Ramos (cell line): Measurements from ENCODE around the gene CPNE2.
"Not testable (repeated sequence)": the region's sequence is repeated elsewhere in the genome, so short reads cannot be mapped to it uniquely, and the experiment has no call there.

ENCODE experiments used
- in situ Hi-C: fragments of 300-500 bp; cut with MboI; formaldehyde crosslinking; loops from one replicate; pipeline ENCODE4 v1.14.3; 2022; ENCODE audit warnings: low sequenced_read_pairs; ENCODE audit not compliant: unreplicated experiment

Gene CPNE2

DNA sequence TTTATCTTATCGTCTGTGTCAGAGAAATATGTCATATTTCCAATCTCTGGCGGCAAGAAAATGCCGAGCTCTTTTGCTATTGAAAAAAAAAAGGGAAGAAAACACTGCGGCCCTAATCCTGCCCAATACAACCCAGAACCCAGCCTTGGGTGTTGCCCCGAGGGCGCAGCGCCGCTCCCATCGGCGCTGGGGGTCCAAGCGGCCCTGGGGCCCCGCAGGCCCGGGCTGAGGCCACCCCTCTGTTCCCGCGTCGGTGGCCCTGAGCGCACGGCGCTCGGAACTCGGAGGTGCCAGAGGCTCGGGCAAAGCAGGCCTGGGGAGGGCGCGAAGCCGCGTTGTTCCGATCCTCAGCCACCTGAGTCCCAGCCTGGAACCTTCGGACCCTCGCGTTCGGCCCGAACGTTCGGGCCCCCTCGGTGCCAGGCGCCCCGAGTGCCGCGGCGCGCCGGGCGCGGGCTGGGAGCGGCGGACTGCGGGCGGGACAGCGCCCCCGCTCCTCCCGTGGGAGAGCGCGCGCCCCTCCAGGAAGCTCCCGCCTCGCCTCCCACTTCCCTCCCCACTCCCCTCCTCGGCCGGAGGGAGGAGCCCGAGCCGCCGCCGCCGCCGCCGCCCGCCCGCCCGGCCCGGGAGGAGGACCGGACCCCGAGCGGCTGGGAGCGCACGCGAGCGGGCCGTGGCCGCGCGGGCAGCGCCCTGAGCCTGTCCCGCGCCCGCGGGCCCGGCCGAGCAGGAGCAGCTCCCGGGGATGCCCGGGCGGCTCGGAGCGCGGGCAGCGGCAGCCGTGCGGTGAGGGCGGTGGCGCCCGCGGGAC lies at the start of gene CPNE2:
Gene CPNE2 (plus strand): TSS at position 609 of the 811 bp plus-strand sequence. CDS start 18,160 bp downstream, outside the sequence.
- in situ Hi-C loops, result no loop called here

DNA sequence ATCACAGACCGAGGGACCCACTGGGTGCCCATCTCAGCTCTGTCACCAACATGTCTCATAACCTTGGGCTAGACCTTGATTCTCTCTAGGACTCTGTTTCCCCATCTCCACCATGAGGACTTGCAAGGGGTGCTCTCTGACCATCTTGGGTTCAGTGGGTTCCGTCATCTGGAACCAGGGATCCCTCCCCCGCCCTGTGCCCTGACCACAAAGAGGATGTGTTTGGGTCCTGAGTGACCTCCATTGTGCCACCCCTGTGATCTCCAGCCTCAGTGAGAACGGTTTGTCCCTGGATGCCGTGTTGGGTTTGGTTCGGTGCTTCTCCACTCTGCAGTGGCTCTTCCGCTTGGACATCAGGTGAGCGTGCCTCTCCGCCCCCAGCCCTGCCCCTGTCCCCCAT lies 49.1 kb upstream of the CPNE2 start:
- in situ Hi-C loops, result loop anchor here (5.0 kb wide), 1 partner anchor 71 kb away; no protein-coding TSS in a partner anchor

DNA sequence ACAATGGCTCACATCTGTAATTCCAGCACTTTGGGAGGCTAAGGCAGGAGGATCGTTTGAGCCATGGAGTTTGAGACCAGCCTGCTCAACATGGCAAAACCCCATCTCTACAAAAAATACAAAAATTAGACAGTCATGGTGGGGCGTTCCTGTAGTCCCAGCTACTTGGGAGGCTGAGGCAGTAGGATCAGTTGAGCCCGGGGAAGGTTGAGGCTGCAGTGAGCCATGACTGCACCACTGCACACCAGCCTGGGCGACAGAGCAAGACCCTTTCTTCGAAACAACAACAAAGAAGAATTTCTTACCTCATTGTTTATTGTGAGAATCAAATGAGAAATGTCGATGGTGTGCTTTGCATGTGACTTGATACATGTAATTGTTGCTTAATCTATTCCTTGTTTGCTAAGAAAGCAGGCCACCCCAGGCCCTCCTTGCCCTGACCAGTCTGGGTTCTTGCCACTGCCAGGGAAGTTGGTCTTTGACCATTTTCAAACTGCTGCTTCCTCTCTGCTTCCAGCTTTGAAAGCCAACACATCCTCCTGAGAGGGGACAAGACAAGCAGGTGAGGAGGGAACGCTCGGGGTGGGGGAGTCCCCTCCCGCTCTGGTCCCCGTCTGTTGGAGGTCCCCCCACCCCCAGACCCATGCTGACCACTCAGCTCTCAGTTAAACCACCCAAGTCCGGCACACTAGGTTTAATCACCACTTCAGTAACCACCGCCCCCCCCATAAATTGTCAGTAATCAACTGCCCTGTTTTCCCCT lies 47.3 kb upstream of the CPNE2 start:
- in situ Hi-C loops, result loop anchor here (5.0 kb wide), 1 partner anchor 73 kb away; no protein-coding TSS in a partner anchor

DNA sequence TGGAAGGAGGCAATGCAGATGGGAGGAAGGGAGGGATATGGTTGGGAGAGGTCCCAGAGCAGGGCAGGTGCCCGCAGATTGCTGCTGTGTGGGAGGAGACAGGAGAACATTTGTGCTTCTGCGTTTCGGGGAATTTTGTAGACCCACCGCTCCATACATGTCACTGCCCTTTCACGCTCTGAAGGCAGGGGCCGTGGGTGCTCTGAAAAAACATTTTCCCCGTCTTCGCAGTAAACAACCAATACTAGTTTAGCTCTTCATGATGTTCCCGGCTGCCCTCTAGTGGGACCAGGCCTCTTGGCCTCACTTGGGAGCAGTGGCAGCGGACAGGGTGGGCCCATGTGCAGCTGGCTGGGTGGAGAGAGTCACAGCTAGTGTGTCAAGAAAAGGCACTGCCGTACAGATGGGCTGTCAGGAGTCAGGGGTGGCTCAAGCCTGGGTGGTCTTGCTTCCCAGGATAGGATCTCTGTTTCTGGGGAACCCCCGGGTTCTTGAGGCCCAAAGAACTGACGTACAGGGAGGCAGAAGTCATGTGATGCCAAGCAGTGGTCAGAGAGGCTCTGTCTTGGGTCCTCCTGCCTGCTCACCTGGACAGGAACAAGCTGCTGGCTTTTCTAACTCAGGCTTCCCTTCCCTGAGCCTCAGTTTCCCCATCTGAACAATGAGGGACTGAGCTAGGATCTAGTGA lies 46.5 kb upstream of the CPNE2 start:
- in situ Hi-C loops, result no loop called here

DNA sequence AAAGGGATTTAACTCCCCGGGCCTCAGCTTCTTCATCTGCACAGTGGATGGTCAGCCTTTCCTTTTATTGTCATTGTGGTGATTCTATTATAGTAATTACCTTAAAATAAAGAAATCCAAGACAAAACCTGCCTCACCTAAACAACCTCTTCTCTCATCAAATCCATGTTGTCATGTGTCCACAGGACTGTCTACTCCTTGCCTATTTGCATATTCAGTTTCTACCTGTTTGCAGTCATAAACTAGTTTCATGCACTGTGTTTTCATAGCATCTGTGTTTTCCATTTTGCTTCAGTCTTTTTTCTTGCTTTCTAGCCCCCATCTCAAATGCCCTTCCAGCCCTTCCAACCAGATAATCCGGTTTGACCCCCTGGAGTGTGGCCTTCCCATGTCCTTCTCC lies 44.3 kb upstream of the CPNE2 start:
- in situ Hi-C loops, result no loop called here

DNA sequence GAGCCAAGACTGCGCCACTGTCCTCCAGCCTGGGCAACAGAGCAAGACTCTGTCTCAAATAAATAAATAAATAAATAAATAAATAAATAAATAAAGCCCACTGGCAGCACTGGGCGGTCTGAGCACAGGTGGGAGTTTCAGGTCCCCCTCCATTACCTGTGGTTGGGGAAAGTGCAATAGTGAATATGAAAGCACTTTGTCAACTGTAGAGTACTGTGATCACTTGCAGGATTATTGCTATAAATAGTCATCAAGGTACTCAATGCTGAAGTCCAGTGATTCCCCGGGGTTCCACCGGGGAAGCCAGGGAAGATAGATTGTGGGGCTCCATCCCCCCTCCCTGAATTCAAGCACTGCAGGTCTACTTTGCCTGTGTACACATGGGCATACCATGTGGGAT lies 42.7 kb upstream of the CPNE2 start:
- in situ Hi-C loops, result loop anchor here (10.0 kb wide), 1 partner anchor 185 kb away; the partner anchor contains the start of gene SLC12A3

DNA sequence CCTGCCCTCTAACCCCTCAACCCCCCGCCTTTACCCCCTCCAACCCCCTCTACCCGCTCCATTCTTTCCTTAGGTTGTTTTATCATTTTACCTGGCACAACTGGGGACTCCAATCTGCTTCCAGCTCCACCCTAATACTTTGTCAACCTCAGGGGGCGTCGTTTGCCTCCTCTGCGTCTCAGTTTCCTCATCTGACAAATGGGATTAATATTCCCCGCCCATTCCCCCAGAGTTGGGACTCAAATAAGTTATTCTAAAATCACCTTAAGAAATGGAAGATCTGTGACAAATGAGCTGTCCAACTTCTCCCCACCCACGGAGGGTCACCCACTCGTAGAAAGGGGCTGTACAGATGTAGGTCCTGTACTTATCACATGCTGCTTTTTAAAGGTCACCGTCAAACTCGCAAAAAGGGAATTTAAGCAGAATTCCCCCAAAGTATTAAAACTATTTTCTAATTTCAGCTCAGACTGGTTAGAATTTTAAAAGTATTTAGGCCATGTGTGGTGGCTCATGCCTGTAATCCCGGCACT lies 40.6 kb upstream of the CPNE2 start:
- in situ Hi-C loops, result loop anchor here (10.0 kb wide), 1 partner anchor 187 kb away; the partner anchor contains the start of gene SLC12A3

DNA sequence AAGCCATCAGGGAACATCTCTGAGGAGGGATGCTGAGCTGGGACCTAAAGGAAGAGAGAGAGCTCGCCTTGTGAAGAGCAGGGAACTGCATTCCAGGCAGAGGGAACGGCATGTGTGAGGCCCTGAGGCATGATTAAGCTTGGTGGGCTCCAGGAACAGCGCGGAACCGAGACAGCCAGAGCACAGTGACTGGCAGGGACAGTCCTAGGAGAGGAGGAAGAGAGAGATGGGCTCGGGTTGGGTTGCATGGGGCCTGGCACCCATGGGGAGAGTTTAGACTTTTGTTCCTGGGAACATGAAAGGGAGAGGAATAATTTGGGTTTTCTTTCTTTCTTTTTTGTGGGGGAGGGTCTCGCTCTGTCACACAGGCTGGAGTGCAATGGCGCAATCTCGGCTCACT lies 39.2 kb upstream of the CPNE2 start:
- in situ Hi-C loops, result loop anchor here (10.0 kb wide), 1 partner anchor 188 kb away; the partner anchor contains the start of gene SLC12A3

DNA sequence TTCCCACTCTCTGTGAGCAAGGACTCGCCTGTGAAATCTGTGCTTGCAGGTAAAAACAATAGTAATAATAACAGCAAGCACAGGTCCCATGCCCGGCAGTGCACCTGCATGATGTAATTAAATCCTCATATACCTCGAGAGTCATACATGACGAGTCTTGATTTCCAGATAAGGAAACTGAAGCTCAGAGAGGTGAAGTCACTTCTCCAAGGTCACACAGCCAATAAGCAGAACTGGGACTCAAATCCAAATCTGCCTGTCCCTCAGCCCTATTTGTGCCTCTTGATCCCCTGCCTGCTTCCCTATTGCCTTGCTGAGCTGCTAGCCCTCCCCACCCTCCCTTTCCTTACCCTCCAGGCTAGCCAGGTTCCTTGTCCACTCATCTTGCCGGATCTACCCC lies 38.0 kb upstream of the CPNE2 start:
- in situ Hi-C loops, result loop anchor here (10.0 kb wide), 1 partner anchor 190 kb away; the partner anchor contains the start of gene SLC12A3

DNA sequence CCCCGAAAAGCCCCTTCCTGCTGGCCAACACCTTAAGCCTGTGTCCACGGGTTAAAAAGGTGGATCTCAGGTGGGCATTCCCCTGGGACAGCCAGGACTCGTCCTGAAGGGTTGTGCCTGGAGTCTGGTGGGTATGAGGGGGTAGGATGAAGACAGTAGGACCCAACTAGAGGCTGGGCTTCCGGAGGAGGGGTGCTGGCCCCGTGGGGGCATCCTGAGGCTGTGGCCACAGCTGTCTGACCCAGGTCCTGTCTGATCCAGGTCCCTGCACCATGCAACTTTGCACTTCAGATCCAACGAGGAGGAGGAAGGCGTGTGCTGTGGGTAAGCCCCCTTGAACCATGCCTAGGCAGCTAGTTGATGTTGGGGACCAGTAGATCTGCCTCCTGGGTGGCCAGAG lies 37.6 kb upstream of the CPNE2 start:
- in situ Hi-C loops, result loop anchor here (10.0 kb wide), 1 partner anchor 190 kb away; the partner anchor contains the start of gene SLC12A3

DNA sequence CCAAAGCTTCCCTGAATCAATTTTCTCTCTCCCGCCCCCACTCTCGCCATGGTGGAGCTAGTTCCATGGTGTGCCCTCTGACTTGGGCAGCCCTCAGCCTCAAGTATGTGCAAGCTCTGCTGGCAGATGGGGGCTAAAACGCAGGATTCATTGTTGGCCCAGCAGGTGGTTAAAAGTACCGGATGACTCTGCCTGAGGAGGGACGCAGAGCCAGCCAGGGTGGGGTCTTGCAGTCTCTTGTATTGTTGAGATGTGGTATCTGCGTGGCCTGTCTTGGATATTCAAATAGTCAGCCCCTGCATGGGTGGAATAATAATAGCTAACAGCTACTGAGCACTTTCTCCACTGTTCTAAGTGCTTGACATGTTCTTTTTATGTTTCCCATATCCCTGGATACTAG lies 36.7 kb upstream of the CPNE2 start:
- in situ Hi-C loops, result loop anchor here (10.0 kb wide), 1 partner anchor 191 kb away; the partner anchor contains the start of gene SLC12A3

DNA sequence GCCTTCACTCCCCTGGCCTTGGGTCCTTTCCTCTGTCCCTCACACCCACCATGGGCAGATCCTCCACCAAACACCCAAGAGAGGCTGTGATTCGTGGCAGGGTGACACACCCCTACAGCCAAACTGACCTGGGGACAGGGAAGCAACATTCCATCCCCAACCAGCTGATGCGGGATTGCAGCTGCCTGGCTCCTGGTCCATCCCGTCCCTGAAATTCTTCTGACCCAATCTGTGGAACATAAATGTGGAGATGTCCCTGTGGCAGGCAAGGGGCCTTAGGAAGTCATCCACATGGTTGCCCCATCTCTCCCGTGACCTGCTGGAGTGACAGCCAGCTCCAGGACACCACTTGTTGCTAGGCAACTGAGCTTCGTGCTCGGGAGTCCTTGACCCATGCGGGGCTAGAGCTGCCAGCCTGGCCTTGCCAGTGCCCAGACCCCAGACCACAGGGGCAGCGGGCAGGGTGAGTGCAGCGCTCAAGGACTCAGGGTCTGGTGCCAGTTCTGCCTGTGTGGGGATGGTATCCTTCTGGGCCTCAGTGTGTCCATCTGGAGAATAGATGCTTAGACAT lies 34.0 kb upstream of the CPNE2 start:
- in situ Hi-C loops, result loop anchor here (10.0 kb wide), 1 partner anchor 194 kb away; the partner anchor contains the start of gene SLC12A3

DNA sequence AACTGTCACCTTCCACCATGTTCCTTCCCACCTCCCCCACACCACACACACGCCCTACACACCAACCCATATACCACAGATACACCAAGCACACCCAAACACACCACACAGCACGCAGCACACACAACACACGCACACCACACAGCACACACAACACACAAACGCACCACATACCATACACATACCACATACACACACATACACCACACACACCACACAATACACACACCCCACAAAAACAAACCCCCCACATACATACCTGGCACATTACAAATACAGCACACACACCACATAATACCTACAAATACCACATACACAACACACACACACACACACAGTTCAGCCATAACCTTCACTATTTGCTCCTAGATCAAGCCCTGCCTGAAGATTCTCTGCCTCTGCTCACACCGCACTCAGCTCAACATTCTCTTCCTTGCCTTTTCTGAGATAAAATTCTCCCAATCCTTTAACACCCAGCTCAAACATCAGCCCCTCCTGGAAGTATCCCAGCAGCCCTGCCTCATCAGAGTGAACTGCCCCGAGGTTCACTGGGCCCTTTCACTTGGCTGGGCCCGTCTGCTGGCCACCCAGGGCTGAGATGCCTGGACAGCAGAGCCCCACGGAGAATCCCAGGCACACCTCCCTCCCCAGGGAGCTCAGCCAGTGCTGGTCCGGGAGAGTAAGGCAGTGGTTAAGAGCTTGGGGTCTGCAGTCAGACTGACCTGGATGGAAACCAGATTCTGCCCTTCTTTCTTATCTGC lies 31.9 kb upstream of the CPNE2 start:
- in situ Hi-C loops, result no loop called here

DNA sequence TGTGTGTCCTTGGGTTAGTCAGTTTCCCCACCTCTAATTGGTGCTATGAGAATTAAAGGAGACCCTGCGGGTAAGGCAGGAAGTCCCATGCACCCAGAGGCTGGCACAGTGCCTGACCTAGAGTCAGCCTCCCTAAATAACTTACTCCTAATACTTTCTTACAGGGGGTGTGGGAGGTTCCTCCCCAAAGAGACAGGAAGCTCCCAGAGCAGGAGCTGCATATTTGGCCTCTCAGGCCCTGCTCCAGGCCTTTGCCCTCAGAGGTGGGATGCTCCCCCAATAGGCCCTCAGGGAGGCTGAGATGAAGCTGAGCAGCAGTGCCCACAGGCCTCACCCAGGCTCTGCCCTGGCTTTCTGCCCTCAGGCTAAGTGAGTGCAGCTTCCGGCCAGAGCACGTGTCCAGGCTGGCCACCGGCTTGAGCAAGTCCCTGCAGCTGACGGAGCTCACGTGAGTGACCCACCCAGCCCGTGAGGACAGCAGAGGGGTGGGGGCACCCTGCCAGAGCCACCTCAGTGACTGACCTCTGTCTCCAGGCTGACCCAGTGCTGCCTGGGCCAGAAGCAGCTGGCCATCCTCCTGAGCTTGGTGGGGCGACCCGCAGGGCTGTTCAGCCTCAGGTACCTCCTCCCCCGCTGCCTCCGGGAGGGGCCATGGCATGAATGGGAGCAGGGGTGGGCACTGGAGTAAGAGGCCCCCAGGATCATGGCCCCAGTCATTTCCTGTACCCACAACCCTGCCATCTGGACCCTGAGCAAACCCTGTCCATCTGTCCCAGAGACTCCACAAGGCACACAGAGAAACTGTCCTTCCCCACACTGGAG lies 31.1 kb upstream of the CPNE2 start:
- in situ Hi-C loops, result no loop called here

DNA sequence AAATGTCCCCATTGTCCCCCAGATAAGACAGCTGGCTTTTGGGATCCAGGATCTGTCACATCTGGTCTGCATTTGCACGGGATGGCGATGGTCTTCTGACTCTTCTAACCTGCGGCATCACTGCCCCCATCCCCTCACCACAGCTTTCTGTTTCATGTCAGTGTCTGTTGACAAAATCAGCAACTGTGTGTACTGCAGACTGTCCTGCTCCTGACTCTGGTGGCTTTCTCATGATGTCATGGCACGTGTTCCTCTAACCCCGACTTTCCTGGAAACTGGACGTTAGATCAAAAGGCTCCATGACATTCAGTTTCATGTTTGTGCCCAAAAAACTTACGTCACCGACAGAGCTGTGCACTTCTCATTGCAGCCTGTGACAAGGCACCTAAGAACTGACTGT lies 30.1 kb upstream of the CPNE2 start:
- in situ Hi-C loops, result no loop called here

DNA sequence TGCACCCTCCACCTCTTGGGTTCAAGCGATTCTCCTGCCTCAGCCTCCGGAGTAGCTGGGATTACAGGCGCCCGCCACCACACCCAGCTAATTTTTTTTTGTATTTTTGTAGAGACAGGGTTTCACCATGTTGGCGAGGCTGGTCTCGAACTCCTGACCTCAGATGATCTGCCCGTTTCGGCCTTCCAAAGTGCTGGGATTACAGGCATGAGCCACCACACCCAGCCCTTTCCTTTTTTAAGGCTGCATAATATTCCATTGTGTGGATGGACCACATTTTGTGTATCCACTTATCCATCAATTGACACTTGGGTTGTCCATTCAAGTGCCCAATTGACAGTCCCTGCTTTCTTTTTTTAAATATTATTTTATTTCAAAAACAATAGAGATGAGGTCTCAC lies 29.2 kb upstream of the CPNE2 start:
- in situ Hi-C loops, result not testable (repeated sequence)

DNA sequence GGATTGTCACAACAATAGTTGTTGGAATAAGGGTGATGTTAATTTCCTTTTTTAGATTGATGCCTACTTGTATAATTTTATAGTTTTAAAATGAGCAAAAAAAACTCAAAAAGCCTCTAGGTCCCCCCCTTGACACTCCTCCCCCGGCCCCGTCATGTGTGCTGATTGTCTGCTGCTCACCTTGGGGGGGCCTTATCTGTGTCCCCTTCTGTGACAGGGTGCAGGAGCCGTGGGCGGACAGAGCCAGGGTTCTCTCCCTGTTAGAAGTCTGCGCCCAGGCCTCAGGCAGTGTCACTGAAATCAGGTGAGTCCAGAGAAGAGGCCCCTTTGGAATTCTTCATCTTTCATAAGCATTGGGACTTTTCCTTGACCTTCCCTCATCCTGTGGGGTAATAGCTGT lies 27.4 kb upstream of the CPNE2 start:
- in situ Hi-C loops, result no loop called here

DNA sequence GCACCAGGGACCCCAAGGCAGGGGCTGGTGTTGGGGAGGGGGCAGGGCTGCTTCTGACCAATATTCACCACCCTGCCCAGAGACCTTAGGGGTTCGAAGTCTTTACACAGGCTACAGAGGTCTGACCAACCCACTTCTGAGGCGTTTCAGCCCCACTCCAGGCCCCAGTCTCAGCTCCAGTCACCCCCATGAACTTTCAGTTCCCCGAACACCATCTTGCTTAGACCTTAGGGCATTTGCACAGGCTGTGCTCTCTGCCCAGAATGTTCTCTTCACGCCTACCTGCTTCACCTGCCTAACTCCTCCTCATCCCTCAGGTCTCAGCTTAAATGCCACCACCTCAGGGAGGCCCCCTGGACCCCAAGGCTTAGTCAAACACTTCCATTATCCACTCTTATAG lies 25.8 kb upstream of the CPNE2 start:
- in situ Hi-C loops, result no loop called here
